ENCODE measurements around the gene C20orf144.

- TF ChIP-seq REST (IDR thresholded peaks at IDR 0.05; ENCODE audit: insufficient read depth in 1 of 2, low read depth in 2 of 2, low read length in 2 of 2) (no peak), TAF1 (IDR thresholded peaks at IDR 0.05; ENCODE audit: borderline replicate concordance, insufficient read depth, low read length) (no peak), POLR2AphosphoS5 (IDR thresholded peaks at IDR 0.05; ENCODE audit: low read depth, low read length) (no peak), SIN3A (IDR thresholded peaks at IDR 0.05; ENCODE audit: borderline replicate concordance, insufficient read depth, low read length) (no peak), FOXP2 (optimal IDR thresholded peaks at IDR 0.05; ENCODE audit: borderline replicate concordance, extremely low read depth, extremely low read length, insufficient read depth) (no peak)
These were observed 5.9 kb upstream of the C20orf144 start for GRCh38 chr20:33656010-33656782.

All from PFSK-1 (cell line).